ENCODE results near the gene RAB42.
"Not testable (repeated sequence)": the region's sequence is repeated elsewhere in the genome, so short reads cannot be mapped to it uniquely, and the experiment has no call there.

The RAB42 gene

GRCh38 chr1:28586585-28587391 lies 5.3 kb upstream of the RAB42 start:
- not testable (repeated sequence) for DNase-seq (ENCODE audit: low read depth in 2 of 2)

GRCh38 chr1:28592321-28593071 lies 431 bp downstream of the RAB42 start:
- no peak for DNase-seq (ENCODE audit: low read depth in 2 of 2)

GRCh38 chr1:28593988-28594356 lies 1.9 kb downstream of the RAB42 start:
- not testable (repeated sequence) for DNase-seq (ENCODE audit: low read depth in 2 of 2)

DNA sequence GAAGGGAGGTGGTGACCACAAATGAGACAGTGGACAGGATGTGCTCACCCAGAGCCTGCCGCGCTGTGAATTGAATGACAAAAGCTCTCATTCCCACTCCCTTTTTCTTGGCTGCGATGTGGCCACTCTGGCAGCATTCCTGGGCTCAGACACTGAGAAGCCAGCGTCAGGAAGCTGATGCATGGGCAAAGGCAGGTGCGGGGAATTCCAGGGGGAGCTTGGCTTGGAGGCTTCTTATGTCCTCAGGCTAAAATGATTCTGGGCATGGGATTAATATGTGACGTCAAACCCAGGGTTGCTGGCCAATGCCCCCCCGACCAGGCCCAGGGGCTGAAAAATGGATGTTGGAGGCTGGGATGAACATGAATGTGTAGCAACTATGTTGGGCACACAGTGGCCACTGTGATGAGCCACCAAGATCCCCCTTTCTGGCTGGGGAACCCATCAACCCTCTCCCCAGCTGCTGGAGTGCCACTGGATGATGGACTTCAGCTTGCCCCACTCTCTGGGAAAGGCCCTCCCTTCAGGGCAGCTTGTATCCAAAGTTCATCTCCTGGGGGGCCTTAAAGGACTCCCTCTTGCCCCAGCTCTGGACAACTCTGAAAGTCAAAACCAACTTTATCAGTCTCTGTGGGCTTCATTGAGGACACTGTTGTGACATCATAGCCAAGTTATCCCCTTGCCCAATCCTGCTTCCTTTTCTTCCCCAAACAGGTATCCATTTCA lies 2.8 kb downstream of the RAB42 start:
- not testable (repeated sequence) for DNase-seq (ENCODE audit: low read depth in 2 of 2)

DNA sequence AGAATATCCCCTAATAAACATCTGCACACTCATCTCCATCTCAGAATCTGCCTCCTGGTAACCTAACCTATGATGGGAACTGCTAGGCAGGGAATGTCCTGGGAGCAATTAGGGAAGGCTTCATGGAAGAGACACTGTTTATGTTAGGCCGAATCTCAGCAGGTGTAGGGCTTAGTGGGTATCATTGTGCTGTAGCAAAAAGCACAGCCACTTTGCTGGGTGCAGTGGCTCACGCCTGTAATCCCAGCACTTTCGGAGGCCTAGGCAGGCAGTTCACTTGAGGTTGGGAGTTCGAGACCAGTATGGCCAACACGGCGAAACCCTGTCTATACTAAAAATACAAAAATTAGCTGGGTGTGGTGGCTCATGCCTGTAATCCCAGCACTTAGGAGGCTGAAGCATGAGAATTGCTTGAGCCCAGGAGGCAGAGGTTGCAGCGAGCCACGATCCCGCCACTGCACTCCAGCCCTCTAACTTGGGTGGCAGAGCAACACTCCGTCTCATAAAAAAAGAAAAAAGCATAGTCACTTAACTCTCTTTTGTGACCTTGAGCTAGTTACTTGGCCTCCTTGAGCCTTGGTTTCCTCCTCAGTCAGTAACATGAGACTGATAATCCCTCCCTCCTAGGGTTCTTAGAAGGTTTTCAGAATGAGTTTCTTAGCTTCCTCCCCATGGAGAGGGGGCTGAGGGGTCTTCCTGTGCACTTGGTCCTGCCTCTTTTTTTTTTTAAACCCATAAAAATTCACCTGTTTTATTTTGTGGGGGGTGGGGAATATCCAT lies 3.5 kb downstream of the RAB42 start:
- DNase-seq (ENCODE audit: low read depth in 2 of 2), result no peak

DNA sequence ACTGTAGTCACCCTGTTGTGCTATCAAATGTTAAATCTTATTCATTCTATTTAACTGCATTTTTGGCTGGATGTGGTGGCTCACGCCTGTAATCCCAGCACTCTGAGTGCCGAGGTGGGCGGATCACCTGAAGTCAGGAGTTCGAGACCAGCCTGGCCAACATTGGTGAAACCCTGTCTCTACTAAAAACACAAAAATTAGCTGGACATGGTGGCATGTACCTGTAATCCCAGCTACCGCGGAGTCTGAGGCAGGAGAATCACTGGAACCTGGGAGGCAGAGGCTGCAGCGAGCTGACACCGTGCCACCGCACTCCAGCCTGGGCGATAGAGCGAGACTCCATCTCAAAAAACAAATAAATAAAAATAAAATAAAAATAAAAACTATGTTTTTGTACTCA lies 4.2 kb downstream of the RAB42 start:
- DNase-seq (ENCODE audit: low read depth in 2 of 2), result not testable (repeated sequence)

DNA sequence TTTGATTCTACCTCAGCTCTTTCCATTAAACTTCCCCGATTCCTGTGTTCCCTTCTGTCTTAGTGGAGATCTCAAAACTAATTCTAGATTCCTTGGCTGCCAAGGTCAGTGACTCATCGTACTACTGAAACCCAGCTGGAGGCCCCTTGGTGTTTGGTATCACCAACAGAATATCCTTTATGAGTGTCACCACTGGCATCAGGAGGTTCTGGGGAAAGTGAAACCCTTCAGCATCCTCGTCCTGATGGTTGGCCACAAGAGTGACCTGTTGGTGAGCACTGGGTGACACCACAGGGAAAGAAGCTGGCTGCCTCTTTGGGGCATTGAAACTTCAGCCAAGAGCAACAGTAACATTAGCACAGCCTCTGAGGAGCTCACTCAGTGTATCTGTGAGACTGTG lies 9.6 kb downstream of the RAB42 start:
- no peak for DNase-seq (ENCODE audit: low read depth in 2 of 2)

DNA sequence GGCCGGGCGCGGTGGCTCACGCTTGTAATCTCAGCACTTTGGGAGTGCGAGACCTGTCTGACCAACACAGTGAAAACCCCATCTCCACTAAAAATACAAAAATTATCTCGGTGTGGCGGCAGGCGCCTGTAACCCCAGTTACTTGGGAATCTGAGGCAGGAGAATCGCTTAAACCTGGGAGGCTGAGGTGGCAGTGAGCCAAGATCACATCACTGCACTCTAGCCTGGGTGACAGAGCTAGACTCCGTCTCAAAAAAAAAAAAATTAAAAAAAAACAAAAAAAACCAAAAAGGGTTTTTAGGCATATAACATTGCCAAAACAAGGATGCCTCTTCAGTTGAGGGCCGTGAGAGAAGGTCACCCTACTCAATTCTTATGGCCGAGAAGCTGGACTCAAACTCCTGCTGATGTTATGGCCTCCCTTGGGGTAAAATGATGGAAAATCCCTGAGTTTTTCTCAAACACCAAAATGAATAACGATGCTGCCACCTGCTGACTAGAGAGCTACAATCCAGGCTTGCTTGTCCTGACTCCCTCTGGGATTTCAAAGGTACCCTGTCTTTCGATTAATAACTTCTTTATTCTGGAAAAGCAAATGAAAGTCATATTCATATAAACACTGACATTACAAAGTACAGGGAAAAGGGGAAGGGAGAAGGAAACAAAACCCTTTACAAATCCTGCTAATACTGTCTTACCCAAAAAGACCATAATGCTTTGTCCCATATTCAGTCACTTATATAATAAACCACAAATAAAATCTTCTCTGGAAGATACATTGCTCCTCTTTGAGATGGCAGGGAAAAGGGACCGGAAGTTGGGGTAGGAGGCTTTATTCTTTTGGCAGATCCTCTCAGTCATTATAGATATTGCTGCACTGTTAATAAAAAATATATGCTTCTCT lies 10.7 kb downstream of the RAB42 start:
- no peak for DNase-seq (ENCODE audit: low read depth in 2 of 2)

GRCh38 chr1:28604411-28604810 lies 12.3 kb downstream of the RAB42 start:
- no peak for DNase-seq (ENCODE audit: low read depth in 2 of 2)

GRCh38 chr1:28604962-28605361 lies 12.9 kb downstream of the RAB42 start:
- no peak for DNase-seq (ENCODE audit: low read depth in 2 of 2)

DNA sequence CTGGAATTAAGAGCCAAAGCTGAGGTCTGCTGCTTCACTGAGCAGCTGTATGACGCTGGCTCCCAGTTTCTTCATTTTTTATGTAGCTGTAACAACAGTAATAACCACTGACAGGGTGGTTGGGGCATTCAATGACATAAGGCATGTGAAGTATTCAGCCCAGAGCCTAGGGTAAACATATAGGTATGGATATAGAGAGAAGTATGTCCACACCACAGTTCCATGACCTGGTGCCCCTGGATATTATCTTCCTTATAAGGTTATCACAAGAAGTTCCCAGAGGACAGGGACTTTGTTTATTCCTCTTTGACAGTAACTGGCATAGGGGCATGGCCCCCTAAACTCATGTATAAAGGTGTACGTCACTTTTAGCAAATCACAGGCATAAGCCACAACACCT lies 14.7 kb downstream of the RAB42 start:
- no peak for DNase-seq (ENCODE audit: low read depth in 2 of 2)

GRCh38 chr1:28613175-28613574 lies 21.1 kb downstream of the RAB42 start:
- DNase-seq (ENCODE audit: low read depth in 2 of 2), result no peak

GRCh38 chr1:28631713-28632112 lies 39.6 kb downstream of the RAB42 start:
- DNase-seq (ENCODE audit: low read depth in 2 of 2), result no peak

GRCh38 chr1:28632560-28632959 lies 40.5 kb downstream of the RAB42 start:
- DNase-seq (ENCODE audit: low read depth in 2 of 2), result no peak

DNA sequence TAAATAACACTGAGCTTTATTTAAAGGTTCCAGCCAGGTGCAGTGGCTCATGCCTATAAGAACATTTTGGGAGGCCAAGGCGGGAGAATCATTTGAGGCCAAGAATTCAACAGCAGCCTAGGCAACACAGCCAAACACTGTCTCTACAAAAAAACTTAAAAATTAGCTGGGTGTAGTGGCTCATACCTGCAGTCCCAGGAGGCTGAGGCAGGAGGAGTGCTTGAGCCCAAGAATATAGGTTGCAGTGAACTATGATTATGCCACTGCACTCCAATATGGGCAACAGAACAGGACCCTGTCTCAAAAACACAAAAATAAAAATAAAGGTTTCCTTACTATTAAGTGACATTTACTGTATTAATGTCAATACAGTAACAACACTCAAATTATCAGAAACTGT lies 48.7 kb downstream of the RAB42 start:
- no peak for DNase-seq (ENCODE audit: low read depth in 2 of 2)

GRCh38 chr1:28642056-28642846 lies 50.2 kb downstream of the RAB42 start:
- no peak for DNase-seq (ENCODE audit: low read depth in 2 of 2)

DNA sequence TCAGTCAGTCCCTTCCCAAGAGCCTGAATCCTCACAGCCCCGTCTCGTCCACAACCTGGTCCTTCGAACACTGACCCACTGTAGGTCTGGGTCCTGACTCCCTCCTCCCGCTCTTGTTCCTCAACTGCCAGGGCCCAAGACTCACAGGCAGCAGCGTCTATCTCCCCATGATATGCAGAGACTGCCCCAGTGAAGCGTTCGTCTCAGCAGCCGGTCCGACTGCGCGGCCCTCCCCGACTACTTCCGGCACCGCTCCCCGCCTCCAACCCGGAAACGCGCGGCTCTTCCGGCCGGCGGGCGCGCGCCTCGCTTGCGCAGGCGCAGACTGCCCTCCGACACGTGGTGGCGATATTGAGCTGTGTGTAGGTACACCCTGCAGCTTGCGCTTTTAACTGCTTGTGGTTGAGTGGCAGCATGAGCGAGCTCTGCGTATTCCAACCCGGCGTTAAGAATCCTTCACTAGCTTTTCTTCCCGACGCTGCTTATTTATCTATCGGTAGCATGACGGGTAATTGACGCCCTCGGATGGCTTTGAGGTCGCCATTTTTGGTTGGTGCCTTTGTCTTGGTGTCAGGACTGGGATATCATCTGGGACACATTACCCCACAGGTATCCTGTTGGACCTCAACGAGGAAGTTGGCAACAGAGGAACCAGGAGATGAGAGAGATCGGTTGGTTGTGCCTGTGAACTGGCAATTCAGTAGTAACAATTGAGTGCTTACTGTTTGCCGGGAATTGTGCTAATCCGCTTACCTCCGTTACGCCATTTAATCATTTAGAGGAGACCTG lies 51.0 kb downstream of the RAB42 start, which contains the start of gene TAF12:
TAF12 (minus strand) TSS at position 221 of the 789 bp plus-strand sequence. CDS start 20,986 bp downstream, outside the sequence.
- peak; percentile 82 to 83 for DNase-seq (ENCODE audit: low read depth in 2 of 2)

DNA sequence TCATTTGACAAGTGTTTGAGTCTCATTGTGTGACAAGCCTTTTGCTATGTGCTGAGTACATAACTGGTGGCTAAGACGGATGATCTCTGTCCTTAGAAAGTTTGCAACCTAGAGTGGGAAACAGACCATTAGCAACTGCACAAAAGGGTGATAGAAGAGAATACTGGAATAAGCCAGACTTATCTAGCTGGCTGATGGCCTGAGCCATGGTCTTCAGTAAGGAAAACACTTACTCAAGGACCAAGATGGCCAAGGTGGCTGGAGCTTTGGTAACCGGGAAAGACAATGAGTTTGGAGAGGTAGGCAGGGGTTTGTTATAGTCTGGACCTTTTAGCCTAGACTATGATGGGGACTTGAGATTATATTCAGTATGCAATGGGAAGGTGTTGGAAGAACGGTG lies 52.4 kb downstream of the RAB42 start:
- DNase-seq (ENCODE audit: low read depth in 2 of 2), result no peak

All from stimulated activated CD4-positive, alpha-beta T cell treated with anti-CD3 and anti-CD28 coated beads, Interleukin-12 subunit alpha, Interleukin-12 subunit beta, amount 100 ng/mL, for 24 hours (primary cell).